H1 (cell line): ENCODE measurements around the gene ABHD8. TPM values are rescaled to one million over a fixed set of nuclear protein-coding genes. Genes with fewer than 3 reads are reported as not detected.
A peak's percentile ranks its signal among the peaks of the same experiment; 100 is the strongest.

ENCODE experiments used
- CTCF ChIA-PET: fragments of 300-600 bp; sonication (Branson Sonifier 250); formaldehyde crosslinking; loops from one replicate; lab custom pipeline; 2021; ENCODE audit not compliant: partially characterized antibody; lab: Charles Lee
- POLR2A ChIA-PET: fragments of 300-600 bp; sonication (Branson Sonifier 250); formaldehyde crosslinking; loops from one replicate; lab custom pipeline; 2021; ENCODE audit warnings: inconsistent platforms; ENCODE audit not compliant: partially characterized antibody; lab: Charles Lee
- DNase-seq, 2 experiments: peaks; one replicate each; pipeline versions ENCODE4 v3.0.0 to v3.0.0-alpha.2; 2010 to 2022; ENCODE audit warnings: low spot score in 2 of 2, low read depth in 1 of 2, mixed read lengths in 1 of 2
- FAIRE-seq: peaks from 2 replicates; lab custom pipeline; 2011; peaks lifted over from hg19 to GRCh38; lab: Jason Lieb, UNC
- H2AFZ ChIP-seq: 2 replicates; pipeline ENCODE4 v1.8.1; 2012; ENCODE audit warnings: low read length, inconsistent platforms
- H2AK5ac ChIP-seq: 2 replicates; pipeline ENCODE4 v1.6.1; 2013; ENCODE audit warnings: low read depth, low read length
- H2BK120ac ChIP-seq: replicated peaks from 2 replicates; pipeline ENCODE3; 2013; ENCODE audit warnings: low read depth, low read length, inconsistent platforms
- H2BK12ac ChIP-seq: 2 replicates; pipeline ENCODE4 v1.6.1; 2013; ENCODE audit warnings: low read depth, low read length
- H2BK15ac ChIP-seq: 2 replicates; pipeline ENCODE4 v1.6.1; 2013; ENCODE audit warnings: low read length
- H2BK20ac ChIP-seq: 2 replicates; pipeline ENCODE4 v1.6.1; 2013; ENCODE audit warnings: low read length
- H2BK5ac ChIP-seq: 2 replicates; pipeline ENCODE4 v1.6.1; 2013; ENCODE audit warnings: low read depth, low read length
- H3K14ac ChIP-seq: 2 replicates; pipeline ENCODE4 v1.6.1; 2013; ENCODE audit warnings: inconsistent platforms; ENCODE audit not compliant: insufficient read length
- H3K18ac ChIP-seq: 2 replicates; pipeline ENCODE4 v1.6.1; 2013; ENCODE audit warnings: low read length; ENCODE audit errors: extremely low read depth
- H3K23ac ChIP-seq: 2 replicates; pipeline ENCODE4 v1.6.1; 2013; ENCODE audit warnings: inconsistent platforms; ENCODE audit not compliant: insufficient read length
- H3K23me2 ChIP-seq: 2 replicates; pipeline ENCODE4 v1.6.1; 2013; ENCODE audit warnings: low read depth, low read length
- H3K27ac ChIP-seq: 2 replicates; pipeline ENCODE4 v1.6.1; 2011; ENCODE audit warnings: low read depth, low read length, inconsistent platforms
- H3K27me3 ChIP-seq, 4 experiments: replicated peaks in 1 of 4; 1 replicate in 1 of 4; 2 replicates in 3 of 4; pipeline versions ENCODE4 v1.6.1 to v1.8.1; 2011 to 2013; ENCODE audit warnings: low read length in 3 of 4, mild to moderate bottlenecking in 3 of 4, inconsistent platforms in 2 of 4, mixed read lengths in 2 of 4, moderate library complexity in 1 of 4; ENCODE audit not compliant: control insufficient read depth in 3 of 4, insufficient read depth in 3 of 4; ENCODE audit errors: extremely low read depth in 1 of 4
- H3K36me3 ChIP-seq, 4 experiments: 2 replicates each; pipeline versions ENCODE4 v1.6.1 to v1.8.1; 2011 to 2013; ENCODE audit warnings: mild to moderate bottlenecking in 4 of 4, low read length in 3 of 4, moderate library complexity in 2 of 4, control low read depth in 1 of 4, inconsistent platforms in 1 of 4; ENCODE audit not compliant: insufficient read depth in 4 of 4, control insufficient read depth in 2 of 4
- H3K4ac ChIP-seq: replicated peaks from 2 replicates; pipeline ENCODE3; 2013; ENCODE audit warnings: low read length, low read depth, mixed read lengths, inconsistent platforms; ENCODE audit not compliant: insufficient read length
- H3K4me1 ChIP-seq, 4 experiments: replicated peaks in 1 of 4; 1 replicate in 1 of 4; 2 replicates in 3 of 4; pipeline versions ENCODE4 v1.6.1 to v1.8.1; 2011 to 2013; ENCODE audit warnings: low read length in 3 of 4, inconsistent platforms in 2 of 4, mixed read lengths in 1 of 4; ENCODE audit not compliant: insufficient read depth in 4 of 4, control insufficient read depth in 3 of 4
- H3K4me2 ChIP-seq, 2 experiments: 2 replicates each; pipeline versions ENCODE4 v1.6.1 to v1.8.1; 2011 to 2013; ENCODE audit warnings: low read depth in 2 of 2, low read length in 2 of 2, control low read depth in 1 of 2, inconsistent platforms in 1 of 2, mild to moderate bottlenecking in 1 of 2; ENCODE audit not compliant: insufficient read depth in 1 of 2
- H3K4me3 ChIP-seq, 4 experiments: fragments of 200-600, 300-600 bp in 1 of 4; sonication (generic), shearing (Covaris generic), sonication (Bioruptor Twin) in 1 of 4; 2 replicates each; pipeline versions ENCODE4 v1.5.1 to v1.8.1; 2011 to 2016; ENCODE audit warnings: low read length in 4 of 4, low read depth in 3 of 4, control low read depth in 2 of 4, inconsistent platforms in 2 of 4, mild to moderate bottlenecking in 2 of 4, mixed read lengths in 1 of 4, moderate library complexity in 1 of 4; ENCODE audit not compliant: insufficient read depth in 2 of 4; ENCODE audit errors: extremely low read depth in 1 of 4
- H3K56ac ChIP-seq: replicated peaks from 2 replicates; pipeline ENCODE3; 2013; ENCODE audit warnings: low read depth, mild to moderate bottlenecking, mixed read lengths, low read length, inconsistent platforms; ENCODE audit not compliant: insufficient read length
- H3K79me1 ChIP-seq: 2 replicates; pipeline ENCODE4 v1.6.1; 2013; ENCODE audit warnings: low read depth, low read length, control low read depth
- H3K79me2 ChIP-seq, 2 experiments: 2 replicates each; pipeline versions ENCODE4 v1.6.1 to v1.8.1; 2012 to 2013; ENCODE audit warnings: low read length in 2 of 2, mild to moderate bottlenecking in 2 of 2, inconsistent platforms in 1 of 2; ENCODE audit not compliant: insufficient read depth in 2 of 2, control insufficient read depth in 1 of 2
- H3K9ac ChIP-seq, 4 experiments: replicated peaks in 1 of 4; 1 replicate in 1 of 4; 2 replicates in 3 of 4; pipeline versions ENCODE4 v1.6.1 to v1.8.1; 2011 to 2013; ENCODE audit warnings: low read depth in 3 of 4, low read length in 3 of 4, control low read depth in 2 of 4, mild to moderate bottlenecking in 2 of 4, moderate library complexity in 2 of 4, inconsistent platforms in 1 of 4; ENCODE audit errors: extremely low read depth in 1 of 4
- H3K9me3 ChIP-seq, 2 experiments: 2 replicates each; pipeline versions ENCODE4 v1.6.1 to v1.8.1; 2012 to 2013; ENCODE audit warnings: mild to moderate bottlenecking in 2 of 2, moderate library complexity in 2 of 2, control low read depth in 1 of 2, inconsistent platforms in 1 of 2, low read depth in 1 of 2, low read length in 1 of 2, mixed read lengths in 1 of 2; ENCODE audit not compliant: insufficient read depth in 2 of 2
- H4K20me1 ChIP-seq, 2 experiments: replicated peaks in 1 of 2; 2 replicates each; pipeline versions ENCODE3 to v1.8.1; 2011 to 2013; ENCODE audit warnings: inconsistent platforms in 2 of 2, low read length in 2 of 2, mild to moderate bottlenecking in 1 of 2; ENCODE audit not compliant: insufficient read depth in 2 of 2, control insufficient read depth in 1 of 2
- H4K5ac ChIP-seq: 2 replicates; pipeline ENCODE4 v1.6.1; 2013; ENCODE audit warnings: low read length, low read depth, mixed read lengths, inconsistent platforms; ENCODE audit not compliant: insufficient read length
- H4K8ac ChIP-seq: 2 replicates; pipeline ENCODE4 v1.8.0; 2013; ENCODE audit warnings: mild to moderate bottlenecking, moderate library complexity, low read length, inconsistent platforms; ENCODE audit not compliant: insufficient read depth; ENCODE audit errors: extremely low read depth
- H4K91ac ChIP-seq: replicated peaks from 2 replicates; pipeline ENCODE3; 2013; ENCODE audit warnings: low read length, mixed read lengths, inconsistent platforms; ENCODE audit not compliant: insufficient read length
- ATF2 ChIP-seq: IDR thresholded peaks from 2 replicates; pipeline ENCODE4 v1.6.1; 2012; ENCODE audit warnings: low read length, inconsistent platforms
- E2F6 ChIP-seq: IDR thresholded peaks from 2 replicates; pipeline ENCODE4 v1.6.1; 2012; ENCODE audit warnings: inconsistent platforms
- JUN ChIP-seq: IDR thresholded peaks from 2 replicates; pipeline ENCODE4 v1.6.1; 2011; ENCODE audit warnings: low read depth, mild to moderate bottlenecking, improper control_type of control experiment, low read length
- NANOG ChIP-seq: IDR thresholded peaks from 2 replicates; pipeline ENCODE4 v1.6.1; 2011; ENCODE audit warnings: low read length, low read depth, mild to moderate bottlenecking, inconsistent platforms; ENCODE audit not compliant: insufficient read depth, poor library complexity, severe bottlenecking
- RNF2 ChIP-seq: fragments of 200-900, 300-1000 bp; sonication (generic); IDR thresholded peaks from 2 replicates; pipeline ENCODE4 v1.7.1; 2016; ENCODE audit warnings: borderline replicate concordance, low read depth, mild to moderate bottlenecking, antibody characterized with exemption, low read length; ENCODE audit not compliant: poor library complexity, severe bottlenecking; ENCODE audit errors: missing control alignments
- SRF ChIP-seq: IDR thresholded peaks from 2 replicates; pipeline ENCODE4 v1.6.1; 2011; ENCODE audit warnings: mild to moderate bottlenecking, low read depth, low read length, moderate library complexity
- USF2 ChIP-seq: IDR thresholded peaks from 2 replicates; pipeline ENCODE4 v1.6.1; 2011; ENCODE audit warnings: low read length, improper control_type of control experiment
- WGBS, 2 experiments: shearing (Covaris generic) in 1 of 2; methylation state at CpG; one replicate each; pipeline versions ENCODE4 v1.1.6 to v1.1.7; 2013 to 2015; ENCODE audit warnings: low lambda C conversion rate in 2 of 2, mixed read lengths in 2 of 2, inconsistent platforms in 1 of 2, low coverage in 1 of 2, missing lambda C conversion rate in 1 of 2; ENCODE audit not compliant: insufficient replicate concordance in 2 of 2, insufficient coverage in 1 of 2, insufficient read length in 1 of 2; ENCODE audit errors: extremely low coverage in 1 of 2, missing lambda C conversion rate in 1 of 2; 5-methylcytosine and 5-hydroxymethylcytosine counted together
- polyA plus RNA-seq, 7 experiments: library from polyadenylated mRNA; depleted of rRNA in 3 of 7; stranded (reverse) in 5 of 7; unstranded in 2 of 7; fragments of >200 nt in 5 of 7; fragments of 200-250 nt in 2 of 7; gene quantifications; 1 replicate in 5 of 7; 2 replicates in 1 of 7; 4 replicates in 1 of 7; pipeline versions ENCODE4 v1.2.1 to v1.2.3, GENCODE V29; 2011 to 2013; ENCODE audit warnings: missing spikeins in 2 of 7, mixed read lengths in 2 of 7
- total RNA-seq: library from RNA; stranded (reverse); fragmentation: NEBNext Ultra II Directional; extraction: Animal tissue kit (Norgen Biotek cat#: 25700); gene quantifications from 2 replicates; pipeline ENCODE4 v1.2.1, GENCODE V29; 2021

ABHD8 gene
- total and polyA plus RNA-seq, 2 of the 8 experiments (the other 6 are each of a cell fraction or from before 2014, with no cell fraction given) = 11.3 to 18.7 TPM

GRCh38 chr19:17339088-17339741 is 36.0 kb upstream of the ABHD8 start:
- H3K36me3 ChIP-seq = peaks cover 0 to 3% (median 0%) of the 10 kb centered on the region in 4 experiments; a peak in 1 of 8 replicates
- peak overlapping the region in 1 of 2 experiments; percentile 17; a peak in 1 of 4 replicates for H3K4me2 ChIP-seq
- 84% methylated on average over 31 of the region's 34 CpGs; no CpG with 5 or more reads in 1 of the 2 experiments for WGBS, 2 experiments
- no peak overlapping the region for H2BK20ac ChIP-seq
- CTCF ChIA-PET = interaction anchor here (0.8 to 13.5 kb wide), 6 partner anchors 8 to 127 kb away, joined by 3 to 153 read pairs (median 4); partner anchors contain the start of genes CCDC194 and MRPL34
- H2BK12ac ChIP-seq = peak overlapping the region; percentile 84; the same call in 1 of the 2 replicates
- peaks cover 0 to 28% (median 21%) of the 10 kb centered on the region in 4 experiments; a peak in 5 of 7 replicates for H3K4me1 ChIP-seq
- no peaks in the 10 kb centered on the region for H3K9me3 ChIP-seq
- H2BK120ac ChIP-seq = no peak overlapping the region
- H3K27ac ChIP-seq = no peak overlapping the region
- H3K4me3 ChIP-seq = peak overlapping the region in 1 of 4 experiments; percentile 96; a peak in 1 of 8 replicates
- no peak overlapping the region for H3K23ac ChIP-seq
- H3K23me2 ChIP-seq = peaks cover 18% of the 10 kb centered on the region
- no peaks in the 10 kb centered on the region for H3K27me3 ChIP-seq
- no peak overlapping the region for H2AK5ac ChIP-seq
- no peak overlapping the region for H3K56ac ChIP-seq
- no peak overlapping the region for H4K8ac ChIP-seq
- POLR2A ChIA-PET = interaction anchor here (0.9 to 13.5 kb wide), 5 partner anchors 8 to 47 kb away, joined by 4 to 100 read pairs (median 5); partner anchors contain the start of gene DDA1
- H4K91ac ChIP-seq = peak overlapping the region; percentile 53
- H3K79me1 ChIP-seq = peaks cover 3% of the 10 kb centered on the region
- H4K5ac ChIP-seq = no peak overlapping the region
- no peak overlapping the region for H3K14ac ChIP-seq
- DNase-seq = peak in 1 of 2 experiments; percentile 90
- H4K20me1 ChIP-seq = peaks cover 0 to 2% of the 10 kb centered on the region in 2 experiments
- no peaks in the 10 kb centered on the region for H3K79me2 ChIP-seq
- H2BK5ac ChIP-seq = peak overlapping the region; percentile 71; the same call in 1 of the 2 replicates
- no peak overlapping the region for H2AFZ ChIP-seq
- H2BK15ac ChIP-seq = no peak overlapping the region
- H3K9ac ChIP-seq = no peak overlapping the region
- FAIRE-seq = no peak
- H3K4ac ChIP-seq = peak overlapping the region; percentile 93
- no peak overlapping the region for H3K18ac ChIP-seq
- no peak for TF ChIP-seq SRF
- no peak for TF ChIP-seq NANOG
- TF ChIP-seq USF2 = no peak
- TF ChIP-seq RNF2 = no peak
- TF ChIP-seq JUN = no peak
- no peak for TF ChIP-seq ATF2
- no peak for TF ChIP-seq E2F6
